Frontal cortex (tissue), 4 donors: ENCODE results near the gene TWF2. TPM values are rescaled to one million over a fixed set of nuclear protein-coding genes. Genes with fewer than 3 reads are reported as not detected.

ENCODE experiments used
- DNase-seq, 2 donors: peaks; one replicate each; pipeline ENCODE4 v3.0.0; 2012; ENCODE audit warnings: low spot score in 2 of 2
- FAIRE-seq: peaks from 2 replicates; lab custom pipeline; 2012; peaks lifted over from hg19 to GRCh38; lab: Jason Lieb, UNC
- total RNA-seq: library from RNA; depleted of rRNA; stranded (reverse); fragments of >200 nt; gene quantifications from one replicate; pipeline ENCODE4 v1.2.3, GENCODE V29; 2014
- donor health status: control.
- donor health status: control.
- donor health status: control.

Gene TWF2
- total RNA-seq, 1 donor from 2014 or later: 24.5 TPM

DNA sequence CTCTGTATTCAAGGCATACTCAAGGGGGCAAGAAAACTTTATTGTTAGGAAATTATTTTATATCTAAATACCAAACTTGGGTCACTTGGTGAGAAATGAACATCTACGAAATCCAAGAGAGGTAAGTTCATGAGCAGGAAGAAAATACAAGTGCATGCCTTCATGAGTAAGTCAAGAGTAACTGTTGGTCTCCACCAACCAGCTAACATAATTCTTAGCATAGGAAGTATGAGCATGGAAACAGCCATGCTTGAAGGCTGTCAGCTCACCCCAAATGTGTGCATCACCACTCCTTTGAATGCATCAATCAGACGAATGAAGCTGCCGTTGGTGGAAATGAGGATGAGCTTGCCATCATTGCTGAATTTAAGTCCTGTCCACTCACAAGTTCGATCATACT is 20.5 kb upstream of the TWF2 start:
- DNase-seq: no peak
- FAIRE-seq: no peak

DNA sequence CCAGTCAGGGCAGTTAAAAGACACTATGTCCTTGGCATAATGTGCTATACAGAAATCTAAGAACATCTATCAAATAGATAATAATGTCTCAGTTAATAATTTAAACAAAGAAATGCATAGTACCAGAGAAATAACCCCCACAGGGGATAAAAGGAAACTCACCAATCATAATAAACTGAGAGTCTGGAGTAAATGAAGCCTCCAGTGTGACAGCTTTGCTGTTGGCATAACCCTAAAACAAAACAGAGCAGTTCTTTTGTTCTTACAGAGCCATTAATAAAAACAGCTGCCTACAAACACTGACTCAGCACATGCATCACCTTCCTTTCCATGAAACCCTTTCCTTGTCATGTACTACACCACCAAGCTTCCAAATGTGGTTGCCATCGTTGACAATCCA is 20.1 kb upstream of the TWF2 start:
- DNase-seq (no peak), FAIRE-seq (no peak)

DNA sequence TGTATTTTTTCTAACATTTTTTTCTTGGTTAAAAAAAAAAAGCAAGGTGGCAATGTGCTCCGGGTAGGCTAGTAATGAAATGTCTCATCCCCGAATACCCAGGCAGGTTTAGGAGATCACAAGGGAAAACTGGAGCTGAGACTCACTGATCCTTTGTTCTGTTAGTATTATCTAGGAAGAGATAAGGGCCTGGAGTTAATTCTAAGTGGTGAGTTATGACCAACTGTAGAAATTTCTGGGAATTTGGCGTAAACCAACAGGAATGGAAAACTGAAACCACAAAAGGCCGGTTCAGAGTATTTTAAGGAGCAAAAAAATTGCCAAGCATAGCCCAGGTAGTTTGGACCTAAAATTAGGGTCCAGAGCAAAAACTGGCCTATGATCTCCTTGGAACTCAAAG is 19.0 kb upstream of the TWF2 start:
- no peak for FAIRE-seq
- DNase-seq: no peak

DNA sequence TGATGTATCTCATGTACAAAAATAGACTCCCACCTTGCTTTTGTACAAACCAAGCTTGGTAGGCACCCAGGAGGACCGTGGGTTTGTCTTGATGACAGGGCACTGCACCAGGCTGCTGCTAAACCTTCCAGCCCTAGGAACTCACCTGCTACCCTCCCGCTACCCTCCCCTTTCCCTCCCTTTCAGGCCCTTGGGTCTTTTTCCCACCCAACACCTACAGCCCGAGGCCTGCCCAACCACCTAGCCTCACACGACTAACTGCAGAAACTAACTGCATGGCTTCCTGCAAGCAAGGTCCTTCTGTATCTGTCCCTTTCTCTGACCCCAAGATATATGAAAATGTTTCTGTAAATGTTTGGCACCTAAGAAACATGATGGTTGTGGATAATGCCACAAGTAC is 17.7 kb upstream of the TWF2 start:
- DNase-seq (no peak), FAIRE-seq (no peak)

DNA sequence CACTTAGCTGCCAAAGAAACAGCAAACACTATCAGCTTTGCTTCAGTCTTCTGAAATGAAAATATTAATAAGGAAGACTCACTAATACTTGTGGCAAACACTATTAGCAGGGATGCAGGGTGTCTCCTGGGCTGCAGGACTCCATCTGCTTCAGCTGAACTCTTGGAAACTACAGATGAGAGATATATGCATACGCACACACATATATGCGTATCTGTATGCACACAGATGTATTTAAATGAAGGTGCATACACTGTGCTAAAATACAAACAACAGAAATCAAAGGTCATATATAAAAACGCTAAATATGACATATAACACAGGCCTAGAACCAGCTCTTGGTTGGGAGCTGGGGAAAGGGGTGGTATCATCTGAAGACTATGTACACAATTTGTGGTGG is 17.2 kb upstream of the TWF2 start:
- DNase-seq (no peak), FAIRE-seq (no peak)

DNA sequence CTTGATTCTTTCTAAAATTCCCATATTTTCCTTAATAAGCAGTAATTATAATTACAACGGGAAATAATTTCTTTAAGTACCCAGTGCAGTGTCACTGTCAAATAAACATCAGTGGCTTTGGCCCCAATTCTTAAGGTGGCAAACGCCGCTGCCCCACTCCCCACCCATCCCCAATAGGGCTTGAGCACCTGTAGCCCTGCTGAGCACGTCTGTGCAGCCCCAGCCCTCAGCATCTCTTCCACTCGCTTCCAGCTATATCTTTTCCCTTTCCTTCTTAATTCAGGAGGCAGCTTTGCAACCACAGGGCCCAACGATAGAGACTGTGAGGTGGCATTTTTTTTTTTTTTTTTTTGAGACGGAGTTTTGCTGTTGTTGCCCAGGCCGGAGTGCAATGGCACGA is 15.7 kb upstream of the TWF2 start:
- no peak for FAIRE-seq
- DNase-seq: no peak

DNA sequence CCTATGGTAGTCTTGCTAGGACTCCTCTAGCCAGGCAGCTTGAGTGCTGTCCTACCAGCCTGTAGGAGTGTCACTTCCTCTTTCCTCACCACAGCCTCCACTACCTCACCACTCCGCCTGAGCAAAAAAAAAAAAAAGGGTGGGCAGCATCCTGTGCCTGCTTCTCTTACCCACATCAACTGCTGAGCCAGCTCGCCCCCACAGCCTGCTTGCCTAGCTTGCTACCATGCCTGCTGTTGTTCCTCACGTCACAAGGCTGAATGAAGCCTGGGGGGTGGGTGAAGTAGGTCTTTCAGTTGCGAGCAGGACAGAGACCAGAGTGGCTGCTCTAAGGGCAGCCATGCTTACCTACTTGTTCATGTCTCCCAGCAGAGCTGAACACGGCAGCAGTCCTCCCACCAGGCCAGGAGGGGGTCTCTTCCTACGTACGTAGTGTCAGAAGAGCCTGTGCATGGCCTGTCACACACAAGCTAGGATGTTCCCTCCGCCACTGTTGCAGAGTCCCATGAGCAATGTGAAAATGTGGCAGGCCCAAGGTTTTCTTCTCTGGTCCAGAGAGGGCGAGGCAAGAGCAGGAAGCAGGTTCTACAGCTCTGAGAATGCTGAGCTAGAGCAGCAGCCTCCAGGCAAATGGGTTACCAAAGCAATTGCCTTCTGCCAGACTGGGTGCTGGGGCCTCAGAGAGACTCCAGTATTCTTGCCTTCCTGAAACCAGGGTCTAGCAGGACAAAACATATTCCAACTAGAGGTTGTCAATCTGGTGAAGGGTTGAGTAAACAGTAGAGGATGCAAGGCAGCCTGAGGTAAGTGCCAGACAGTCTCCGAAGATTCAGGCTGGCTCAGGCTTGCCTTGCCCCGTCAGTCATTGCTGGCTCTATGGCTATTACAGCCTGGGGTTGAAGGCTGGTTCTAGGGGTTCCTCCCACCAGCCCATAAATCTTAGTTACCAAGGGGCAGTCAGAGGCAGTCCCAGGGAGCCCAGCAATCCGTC is 14.7 kb upstream of the TWF2 start:
- no peak for FAIRE-seq

DNA sequence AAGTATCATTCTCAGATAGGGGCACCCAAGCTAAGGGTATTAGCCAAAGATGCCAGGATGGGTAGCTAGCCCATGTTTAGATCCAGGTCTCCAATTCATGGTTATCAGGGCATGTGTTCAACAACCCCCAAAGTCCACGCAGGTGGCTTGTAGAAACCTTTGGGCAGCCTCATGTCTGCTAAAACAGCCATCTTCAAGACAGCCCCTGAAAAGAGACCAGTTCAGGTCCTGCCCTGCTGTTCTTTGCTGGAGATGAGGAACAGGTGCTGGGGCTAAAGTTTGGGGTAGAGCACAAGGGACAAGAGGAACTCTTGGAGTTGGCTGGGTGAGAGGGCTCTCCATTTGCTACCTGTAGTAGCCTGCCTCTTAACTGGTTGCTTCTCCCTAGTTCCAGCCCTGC is 11.2 kb upstream of the TWF2 start:
- DNase-seq (no peak), FAIRE-seq (no peak)

More for the DNA sequence above, 14.7 kb upstream of the TWF2 start:
- DNase-seq: peak in 1 of 2 donors; percentile 63

DNA sequence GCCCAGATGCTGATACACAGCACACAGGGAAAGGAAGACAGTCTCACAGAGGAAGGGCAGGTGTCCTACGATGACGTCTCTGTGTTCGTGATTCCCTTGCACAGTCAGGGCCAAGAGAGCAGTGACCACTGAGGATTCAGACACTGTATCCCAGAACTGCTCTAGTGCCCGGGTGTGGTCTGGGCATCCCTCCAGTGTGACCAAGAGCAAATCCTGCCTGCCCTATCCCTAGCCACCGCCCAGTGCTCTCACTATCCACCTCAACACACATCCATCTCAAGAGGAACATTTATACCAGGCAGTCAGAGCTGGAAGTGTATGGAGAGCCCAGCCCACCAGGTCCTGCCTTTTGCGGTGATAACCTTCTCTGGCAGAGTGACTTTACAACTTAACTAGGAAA is 10.7 kb upstream of the TWF2 start:
- FAIRE-seq: no peak
- no peak for DNase-seq

DNA sequence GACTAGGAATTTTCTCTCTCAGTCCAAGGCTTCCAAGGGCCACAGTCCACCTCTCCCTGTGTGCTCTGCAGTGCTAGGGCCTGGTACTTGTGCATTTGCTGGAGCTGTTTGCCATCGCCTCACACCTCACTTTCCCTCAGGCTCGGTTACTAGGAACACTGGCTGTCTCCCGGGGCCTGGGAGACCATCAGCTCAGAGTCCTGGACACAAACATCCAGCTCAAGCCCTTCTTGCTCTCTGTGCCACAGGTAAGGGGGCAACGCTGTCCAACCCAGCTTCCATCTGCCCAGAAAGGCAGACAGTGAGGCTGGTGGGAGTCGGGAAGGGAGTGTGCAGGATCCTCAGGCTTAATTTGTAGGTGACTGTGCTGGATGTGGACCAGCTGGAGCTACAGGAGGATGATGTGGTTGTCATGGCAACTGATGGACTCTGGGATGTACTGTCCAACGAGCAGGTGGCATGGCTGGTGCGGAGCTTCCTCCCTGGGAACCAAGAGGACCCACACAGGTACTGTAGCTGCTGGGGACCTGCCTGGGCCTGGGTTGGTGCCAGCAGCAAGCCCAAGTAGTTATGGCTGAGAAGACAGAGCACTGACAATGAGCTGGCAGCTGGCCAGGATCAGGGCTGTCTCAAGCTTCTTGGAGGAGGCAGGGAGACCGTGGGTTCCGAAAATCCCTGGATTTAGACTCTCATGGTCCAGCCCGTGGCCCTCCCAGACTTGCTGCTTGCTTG is 10.0 kb upstream of the TWF2 start:
- no peak for FAIRE-seq
- DNase-seq: peak in 1 of 2 donors; percentile 53

DNA sequence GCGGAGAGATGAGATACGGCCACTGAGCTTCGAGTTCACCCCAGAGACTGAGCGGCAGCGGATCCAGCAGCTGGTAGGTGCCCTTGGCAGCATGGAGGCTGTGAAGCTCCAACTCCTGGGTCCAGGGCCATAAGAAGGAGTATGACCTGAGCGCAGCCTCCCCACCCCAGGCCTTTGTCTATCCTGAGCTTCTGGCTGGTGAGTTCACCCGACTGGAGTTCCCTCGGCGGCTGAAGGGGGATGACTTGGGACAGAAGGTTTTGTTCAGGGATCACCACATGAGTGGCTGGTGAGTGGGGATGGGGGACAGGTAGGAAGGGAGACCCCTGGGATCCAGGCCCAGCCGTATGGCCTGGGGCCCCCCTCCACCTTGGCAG is 9.2 kb upstream of the TWF2 start:
- no peak for FAIRE-seq
- DNase-seq: peak in 1 of 2 donors; percentile 9

DNA sequence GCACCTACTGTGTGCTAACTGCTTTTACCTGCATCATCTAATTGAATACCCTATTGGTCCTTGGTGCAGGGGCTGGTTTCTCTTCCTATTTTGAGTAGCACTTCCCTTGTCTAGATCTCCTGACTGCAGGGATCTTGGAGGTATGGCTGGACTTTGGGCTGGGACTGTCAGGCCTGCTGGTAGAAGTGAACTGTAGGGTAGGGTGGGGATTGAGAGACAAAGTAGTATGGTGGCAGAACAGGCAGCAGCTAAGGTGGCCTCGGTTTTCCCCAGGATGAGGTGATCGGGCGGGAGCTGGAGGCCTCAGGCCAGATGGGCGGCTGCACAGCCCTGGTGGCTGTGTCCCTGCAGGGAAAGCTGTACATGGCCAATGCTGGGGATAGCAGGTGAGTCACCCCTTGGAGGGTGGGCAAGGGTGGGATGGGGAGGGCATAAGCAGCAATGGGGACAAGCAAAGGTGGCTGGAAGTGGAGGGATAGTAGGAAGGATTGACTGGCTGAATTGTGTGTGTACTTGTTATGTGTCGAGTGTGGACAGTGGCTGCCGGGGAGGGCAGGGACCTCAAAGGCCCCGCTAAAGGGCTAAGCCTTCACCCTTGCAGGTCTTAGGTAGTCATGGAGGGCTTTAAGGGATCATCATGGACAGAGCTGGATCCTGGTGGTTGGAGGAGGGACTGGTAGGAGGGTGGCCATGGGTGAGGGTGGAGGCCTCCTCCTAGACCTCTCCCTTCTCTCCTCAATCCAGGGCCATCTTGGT is 8.6 kb upstream of the TWF2 start:
- no peak for FAIRE-seq
- DNase-seq: peak in 1 of 2 donors; percentile 14

DNA sequence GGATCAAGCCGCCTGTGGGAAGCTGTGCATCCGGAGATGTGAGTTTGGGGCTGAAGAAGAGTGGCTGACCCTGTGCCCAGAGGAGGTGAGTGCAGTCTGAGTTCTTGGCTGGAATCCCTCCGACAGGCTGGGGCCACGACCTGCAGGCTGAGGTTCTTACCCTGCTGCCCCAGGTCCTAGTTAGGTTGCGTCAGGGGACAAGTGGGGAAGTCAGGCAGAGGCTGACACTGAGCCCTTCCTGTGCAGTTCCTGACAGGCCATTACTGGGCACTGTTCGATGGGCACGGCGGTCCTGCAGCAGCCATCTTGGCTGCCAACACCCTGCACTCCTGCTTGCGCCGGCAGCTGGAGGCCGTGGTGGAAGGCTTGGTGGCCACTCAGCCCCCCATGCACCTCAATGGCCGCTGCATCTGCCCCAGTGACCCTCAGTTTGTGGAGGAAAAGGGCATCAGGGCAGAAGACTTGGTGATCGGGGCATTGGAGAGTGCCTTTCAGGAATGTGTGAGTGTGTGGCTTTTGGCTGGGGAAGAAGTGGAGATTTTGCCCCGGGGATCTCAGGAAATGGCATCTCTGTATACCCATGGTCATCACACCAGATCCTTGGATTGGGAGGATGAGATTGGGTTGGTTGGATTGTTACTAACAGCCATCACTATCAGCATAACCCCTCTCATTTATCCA is 7.9 kb upstream of the TWF2 start:
- DNase-seq: peak in 1 of 2 donors; percentile 28
- no peak for FAIRE-seq

DNA sequence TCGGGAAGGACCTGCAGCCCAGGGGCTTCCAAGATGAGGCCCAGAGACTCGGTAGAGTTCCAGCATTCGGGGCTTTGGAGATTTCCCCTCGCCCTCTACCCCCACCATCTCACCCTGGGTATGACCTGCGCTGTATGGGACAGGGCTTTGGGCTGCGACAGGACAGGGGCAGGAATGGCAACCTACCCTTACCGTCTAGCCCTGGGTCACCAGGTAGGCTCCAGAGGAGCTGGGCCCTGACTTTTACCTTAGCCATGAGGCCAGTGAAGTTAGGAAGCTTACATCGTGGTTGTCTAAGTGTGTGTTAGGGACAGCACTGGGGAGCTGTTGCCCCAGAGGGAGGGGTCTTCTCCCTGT is 7.3 kb upstream of the TWF2 start:
- FAIRE-seq (no peak), DNase-seq (no peak)

DNA sequence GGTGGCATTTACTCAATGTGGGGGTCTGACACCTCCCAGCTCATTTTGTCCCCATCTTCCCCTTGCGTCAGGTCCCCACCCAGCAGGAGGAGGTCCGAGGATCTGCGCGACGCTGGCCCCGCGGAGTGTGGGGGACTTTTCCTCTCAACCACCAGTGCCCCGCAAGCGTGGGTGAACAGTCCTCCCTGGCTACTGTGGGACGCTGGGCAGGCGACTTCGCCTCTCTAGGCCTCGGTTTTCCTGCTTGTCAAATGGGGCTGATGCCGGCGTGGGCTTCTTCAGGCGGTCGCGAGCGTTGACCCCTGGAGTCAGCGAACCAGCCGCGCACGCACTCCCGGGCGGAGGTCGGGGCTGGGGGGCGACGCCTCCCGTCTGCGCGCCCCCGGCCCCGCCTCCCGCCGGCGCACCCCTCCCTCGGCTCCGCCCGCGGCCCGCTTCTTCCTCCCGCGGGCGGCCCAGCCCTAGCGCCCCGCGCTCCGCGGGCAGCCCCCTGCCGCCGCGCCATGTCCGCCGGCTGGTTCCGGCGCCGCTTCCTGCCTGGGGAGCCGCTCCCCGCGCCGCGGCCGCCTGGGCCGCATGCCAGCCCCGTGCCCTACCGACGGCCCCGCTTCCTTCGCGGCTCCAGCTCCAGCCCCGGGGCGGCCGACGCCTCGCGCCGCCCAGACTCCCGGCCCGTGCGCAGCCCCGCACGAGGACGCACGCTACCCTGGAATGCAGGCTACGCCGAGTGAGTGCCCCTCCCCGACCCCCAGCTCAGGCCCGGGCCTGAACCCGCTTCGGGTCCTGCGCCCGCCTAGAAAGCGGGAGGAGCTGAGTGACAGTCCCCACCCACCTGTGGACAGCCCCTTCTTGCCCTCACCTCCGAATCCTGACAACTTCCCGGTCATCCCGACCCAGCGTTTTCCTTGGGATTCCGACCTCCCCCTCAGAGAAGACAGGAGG is 6.6 kb upstream of the TWF2 start, which contains the start of gene PPM1M:
Gene PPM1M (plus strand): TSS at position 438 of the 942 bp plus-strand sequence. CDS start 66 bp downstream, at position 504.
- peak; percentile 76 for DNase-seq
- FAIRE-seq: no peak

DNA sequence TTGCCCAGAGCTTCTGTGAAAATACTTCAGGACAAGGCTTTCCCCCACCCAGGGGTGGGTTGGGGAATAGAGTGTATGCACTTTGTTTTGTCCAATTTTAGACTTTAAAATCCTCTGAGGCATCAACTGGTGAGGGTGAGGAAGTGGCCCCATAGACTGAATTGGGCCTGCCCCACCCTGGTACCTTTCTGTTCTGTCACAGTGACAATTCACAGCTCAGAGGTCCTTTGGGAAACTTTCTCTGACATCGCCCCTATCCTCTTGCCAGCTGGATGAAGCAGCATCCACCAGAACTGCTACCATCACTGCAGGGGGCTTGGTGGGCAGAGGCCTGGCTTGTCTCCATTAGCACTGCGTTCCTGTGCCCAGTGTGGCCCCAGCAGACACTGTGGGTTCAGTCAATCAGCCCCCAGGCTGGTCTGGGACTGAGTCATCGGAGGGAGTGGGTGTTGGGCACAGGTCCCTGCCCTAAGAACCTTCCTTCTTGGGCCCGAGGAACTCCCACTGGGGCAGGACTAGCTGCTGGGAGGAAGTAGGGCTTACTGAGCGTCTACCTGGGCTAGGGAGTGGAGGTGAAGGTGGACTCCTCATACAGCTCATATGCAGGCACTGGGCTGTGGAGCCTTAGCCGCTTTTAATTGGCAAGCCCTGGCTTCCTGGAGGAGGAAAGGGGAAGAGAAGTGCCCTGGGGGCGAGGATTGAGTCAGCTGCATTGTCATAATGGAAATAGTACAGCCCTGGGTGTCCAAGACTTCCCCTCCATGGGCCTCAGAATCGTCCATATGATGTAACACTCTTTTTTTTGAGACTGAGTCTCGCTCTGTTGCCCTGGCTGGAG is 5.1 kb upstream of the TWF2 start:
- DNase-seq (peak in 1 of 2 donors; percentile 35), FAIRE-seq (no peak)

DNA sequence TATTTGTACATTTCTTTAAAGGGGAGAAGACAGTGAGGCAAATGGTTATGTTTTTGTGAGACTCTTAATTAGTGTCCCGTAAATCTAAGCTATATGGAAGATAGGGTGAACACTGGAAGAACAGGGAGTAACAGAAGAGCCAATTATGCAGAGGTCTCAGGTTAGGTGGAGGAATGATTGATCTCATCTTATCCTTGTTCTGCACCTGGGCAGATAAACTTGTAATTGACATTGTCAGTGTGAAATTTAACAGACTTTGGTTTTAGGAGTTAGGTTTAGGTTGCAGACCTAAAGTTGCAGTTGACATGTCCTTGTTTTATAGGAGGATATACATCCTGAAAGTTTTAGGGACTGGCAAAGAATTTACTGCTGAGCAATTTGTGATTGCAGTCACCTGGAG is 3.1 kb upstream of the TWF2 start:
- FAIRE-seq (no peak), DNase-seq (no peak)

DNA sequence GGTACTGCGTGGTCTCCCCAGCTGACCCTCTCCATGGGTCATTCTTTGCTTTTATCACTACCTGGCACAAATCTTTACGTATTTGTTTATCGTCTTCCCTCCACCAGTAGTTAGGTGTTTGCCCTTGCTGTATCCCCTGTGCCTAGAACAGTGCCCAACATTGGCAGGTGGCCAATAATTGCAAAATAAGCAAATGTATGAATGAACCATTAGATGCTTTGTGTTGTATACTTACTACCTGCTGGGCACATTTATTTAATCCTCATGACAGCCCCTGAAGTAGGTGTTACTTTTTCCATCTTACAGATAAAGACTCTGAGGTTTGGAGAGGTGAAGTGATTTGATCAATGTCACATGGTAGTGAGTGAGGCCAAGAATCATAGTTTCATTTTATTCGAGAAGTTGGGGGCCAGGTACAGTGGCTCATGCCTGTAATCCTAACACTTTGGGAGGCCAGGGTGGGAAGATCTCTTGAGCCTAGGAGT is 2.0 kb upstream of the TWF2 start:
- FAIRE-seq: no peak
- DNase-seq: no peak
